Fibroblast of skin of left biceps (primary cell): Measurements from ENCODE around the gene C10orf95.

ENCODE experiments used
- DNase-seq, 2 experiments: peaks; one replicate each; pipeline ENCODE4 v3.0.0-alpha.2; 2013; ENCODE audit warnings: low read depth in 2 of 2

C10orf95 gene

GRCh38 chr10:102401735-102402511, 49.4 kb downstream of the C10orf95 start:
- DNase-seq: no peak

DNA sequence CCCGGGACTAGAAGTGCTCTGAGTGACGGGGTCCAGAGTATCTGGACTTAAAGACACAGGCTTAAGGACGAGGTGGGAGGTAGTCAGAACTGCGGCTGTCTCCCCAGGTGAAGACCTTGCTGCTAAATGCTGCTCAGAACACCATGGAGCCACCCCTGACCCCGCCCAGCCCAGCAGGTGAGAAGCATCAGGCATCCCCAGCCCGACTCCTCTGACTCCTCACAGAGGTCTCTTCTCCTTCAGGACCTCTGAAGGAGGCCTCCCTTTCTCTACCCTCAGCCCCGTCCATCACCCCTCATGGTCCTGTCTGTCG, 50.0 kb downstream of the C10orf95 start:
- no peak for DNase-seq

DNA sequence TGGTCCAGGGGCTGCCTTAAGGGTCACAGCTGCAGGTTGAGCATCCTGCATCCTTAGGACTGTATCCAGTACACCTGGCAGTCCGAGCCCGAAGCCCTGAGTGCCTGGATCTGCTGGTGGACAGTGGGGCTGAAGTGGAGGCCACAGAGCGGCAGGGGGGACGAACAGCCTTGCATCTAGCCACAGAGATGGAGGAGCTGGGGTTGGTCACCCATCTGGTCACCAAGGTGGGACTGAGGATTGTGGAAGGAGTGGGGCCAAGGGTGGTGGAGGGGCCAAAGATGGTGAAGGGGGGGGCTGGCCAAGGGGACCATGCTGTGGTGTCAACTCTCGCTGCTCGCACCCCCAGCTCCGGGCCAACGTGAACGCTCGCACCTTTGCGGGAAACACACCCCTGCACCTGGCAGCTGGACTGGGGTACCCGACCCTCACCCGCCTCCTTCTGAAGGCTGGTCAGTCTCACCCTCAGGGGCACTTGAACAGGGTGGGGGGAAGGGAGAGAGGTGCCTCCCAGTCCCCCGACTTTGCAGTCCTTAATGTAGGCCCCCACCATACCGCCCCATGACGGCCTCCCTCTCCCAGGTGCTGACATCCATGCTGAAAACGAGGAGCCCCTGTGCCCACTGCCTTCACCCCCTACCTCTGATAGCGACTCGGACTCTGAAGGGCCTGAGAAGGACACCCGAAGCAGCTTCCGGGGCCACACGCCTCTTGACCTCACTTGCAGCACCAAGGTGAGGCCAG, 50.6 kb downstream of the C10orf95 start:
- DNase-seq: no peak

GRCh38 chr10:102400076-102400475, 51.3 kb downstream of the C10orf95 start:
- DNase-seq: no peak
